Measurements from ENCODE around the gene ANGPTL3.

Gene ANGPTL3

DNA sequence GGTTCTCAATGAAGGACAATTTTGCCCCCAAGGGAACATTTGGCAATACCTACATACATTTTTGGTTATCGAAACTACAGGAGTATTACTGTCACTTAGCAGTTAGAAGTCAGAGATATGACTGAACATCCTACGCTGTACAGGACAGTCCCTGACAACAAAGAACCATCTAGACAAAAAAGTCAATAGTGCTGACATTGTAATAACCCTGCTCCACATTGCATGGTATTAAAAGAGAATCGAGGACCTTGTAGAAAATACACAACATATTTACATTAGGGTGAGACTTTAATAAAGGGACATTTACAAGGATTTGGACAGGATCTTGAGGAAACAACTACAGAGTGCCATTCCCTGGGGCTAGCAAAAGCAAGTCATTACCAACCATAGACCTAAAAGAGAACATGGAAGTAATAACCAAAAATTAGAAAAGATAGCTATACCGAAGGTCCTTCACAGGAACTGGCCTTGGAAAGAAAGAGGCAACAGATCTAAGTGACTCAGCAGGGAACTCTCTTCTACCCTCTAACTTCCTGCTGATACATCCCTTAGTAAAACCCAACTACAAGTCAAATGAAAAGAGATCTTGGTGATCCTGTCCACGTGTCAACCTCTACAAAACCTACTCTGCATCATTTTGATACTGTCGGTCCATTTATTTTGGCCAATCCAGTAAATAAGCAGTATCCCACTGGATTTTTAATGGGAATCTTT lies 40.2 kb downstream of the ANGPTL3 start:
- no peak for DNase-seq

GRCh38 chr1:62643283-62643682 lies 46.0 kb downstream of the ANGPTL3 start:
- no peak for DNase-seq

DNA sequence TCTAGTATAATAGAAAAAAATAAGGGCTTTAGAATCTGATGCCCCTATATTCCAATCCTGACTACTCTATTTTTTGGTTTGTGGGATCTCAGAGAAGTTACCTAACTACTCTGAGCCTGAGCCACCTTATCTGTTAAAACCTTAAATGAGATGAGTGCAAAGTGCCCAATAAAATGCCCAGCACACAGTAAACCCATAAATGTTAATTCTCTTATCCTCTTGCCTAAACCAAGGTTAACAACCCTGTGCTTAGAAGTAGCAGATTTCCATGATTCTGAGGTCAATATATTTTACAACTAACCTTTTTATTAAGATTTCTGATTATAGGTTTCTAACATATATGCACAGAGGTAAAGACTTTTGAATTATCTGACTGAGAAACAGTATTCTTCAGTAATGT lies 55.1 kb downstream of the ANGPTL3 start:
- DNase-seq, result no peak

GRCh38 chr1:62654744-62655143 lies 57.4 kb downstream of the ANGPTL3 start:
- DNase-seq, result no peak
